Thyroid gland (tissue), 4 donors: ENCODE results near the gene TTC9. TPM values are rescaled to one million over a fixed set of nuclear protein-coding genes. Genes with fewer than 3 reads are reported as not detected.

ENCODE experiments used
- DNase-seq, 2 donors: peaks; one replicate each; pipeline ENCODE4 v3.0.0-alpha.2; 2019
- H3K27ac ChIP-seq, 3 donors: fragments of 200-600 bp; sonication (generic); 1 replicate in 2 of 3; 2 replicates in 1 of 3; pipeline ENCODE4 v1.5.1; 2016 to 2019; ENCODE audit warnings: mild to moderate bottlenecking in 1 of 3, moderate library complexity in 1 of 3
- H3K27me3 ChIP-seq: fragments of 200-600 bp; sonication (generic); one replicate; pipeline ENCODE4 v1.5.1; 2019
- H3K36me3 ChIP-seq, 2 donors: fragments of 200-600 bp; sonication (generic); one replicate each; pipeline ENCODE4 v1.5.1; 2016 to 2019
- H3K4me1 ChIP-seq, 2 donors: fragments of 200-600 bp; sonication (generic); one replicate each; pipeline ENCODE4 v1.5.1; 2017 to 2019
- H3K4me3 ChIP-seq, 3 donors: fragments of 200-600 bp; sonication (generic); replicated peaks in 1 of 3; 1 replicate in 2 of 3; 2 replicates in 1 of 3; pipeline ENCODE4 v1.5.1; 2016; ENCODE audit warnings: mild to moderate bottlenecking in 1 of 3
- H3K9me3 ChIP-seq: fragments of 200-600 bp; sonication (generic); one replicate; pipeline ENCODE4 v1.5.1; 2017
- CTCF ChIP-seq, 6 experiments: fragments of 200-600 bp in 3 of 6; fragments of 450-650 bp in 3 of 6; sonication (generic) in 3 of 6; IDR thresholded peaks; one replicate each; pipeline ENCODE4 v1.5.1; 2016 to 2019; ENCODE audit warnings: antibody characterized with exemption in 6 of 6, mild to moderate bottlenecking in 2 of 6, inconsistent platforms in 1 of 6, moderate library complexity in 1 of 6
- POLR2A ChIP-seq, 2 donors: fragments of 450-650 bp; IDR thresholded peaks; one replicate each; pipeline ENCODE4 v1.6.1; 2017; ENCODE audit warnings: antibody characterized with exemption in 2 of 2, mild to moderate bottlenecking in 2 of 2, moderate library complexity in 1 of 2
- WGBS, 2 donors: methylation state at CpG; one replicate each; pipeline ENCODE4 v1.1.5; 2017; 5-methylcytosine and 5-hydroxymethylcytosine counted together
- intact Hi-C: fragments of 100-400 bp; cut with DNase I; formaldehyde crosslinking; loops from one replicate; pipeline ENCODE4 v1.15.1; 2023
- total RNA-seq, 4 donors: library from RNA; depleted of rRNA; stranded (reverse); fragments of >200 nt; gene quantifications; one replicate each; pipeline ENCODE4 v1.2.3, GENCODE V29; 2016

Gene TTC9
- total RNA-seq, 4 donors from 2014 or later = 5.7 to 9.4 (median 7.2) TPM

- intact Hi-C loops = loop anchor here (10.0 kb wide), 1 partner anchor 98 kb away; no protein-coding TSS in a partner anchor
- WGBS, 2 donors = 41 to 50% methylated on average over 5 of the region's 5 CpGs
- H3K4me1 ChIP-seq = peaks cover 18 to 22% of the 10 kb centered on the region in 2 donors
These were observed 74.8 kb downstream of the TTC9 start for GRCh38 chr14:70716483-70716882.

DNA sequence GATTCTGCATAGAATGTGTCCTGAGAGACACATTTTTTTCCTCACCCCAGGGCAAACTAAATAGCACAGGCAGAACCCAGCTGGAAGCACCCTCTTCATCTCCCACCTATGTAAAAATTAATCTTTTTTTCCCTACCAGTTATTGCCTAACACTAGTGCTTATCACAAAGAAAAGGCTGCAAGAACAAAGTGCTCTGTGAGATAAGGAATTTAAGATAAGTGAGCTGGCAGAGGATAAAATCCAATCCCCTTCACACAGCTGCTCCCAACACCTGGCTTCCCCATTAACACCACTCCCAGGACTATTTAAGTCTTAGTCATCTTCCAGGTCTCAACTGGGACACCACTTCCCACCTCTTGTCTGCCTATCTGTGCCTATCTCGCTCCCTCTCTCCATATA, 75.2 kb downstream of the TTC9 start:
- intact Hi-C loops = loop anchor here (10.0 kb wide), 1 partner anchor 98 kb away; no protein-coding TSS in a partner anchor
- no peak overlapping the region for H3K27ac ChIP-seq
- no peaks in the 10 kb centered on the region for H3K27me3 ChIP-seq
- TF ChIP-seq POLR2A (IDR thresholded peaks at IDR 0.05) (no peak), CTCF (IDR thresholded peaks at IDR 0.05) (no peak)
- no peak for DNase-seq
- peaks cover 17 to 18% of the 10 kb centered on the region in 2 donors for H3K4me1 ChIP-seq
- H3K4me3 ChIP-seq = no peak overlapping the region
- WGBS, 2 donors = 91 to 92% methylated on average over 1 of the region's 1 CpG
- H3K9me3 ChIP-seq = no peaks in the 10 kb centered on the region
- H3K36me3 ChIP-seq = no peaks in the 10 kb centered on the region

More at GRCh38 chr14:70716483-70716882, 74.8 kb downstream of the TTC9 start:
- H3K36me3 ChIP-seq = no peaks in the 10 kb centered on the region
- no peak for DNase-seq
- H3K4me3 ChIP-seq = no peak overlapping the region
- no peaks in the 10 kb centered on the region for H3K27me3 ChIP-seq
- H3K9me3 ChIP-seq = no peaks in the 10 kb centered on the region
- TF ChIP-seq POLR2A (IDR thresholded peaks at IDR 0.05) (no peak), CTCF (IDR thresholded peaks at IDR 0.05) (no peak)
- H3K27ac ChIP-seq = no peak overlapping the region

DNA sequence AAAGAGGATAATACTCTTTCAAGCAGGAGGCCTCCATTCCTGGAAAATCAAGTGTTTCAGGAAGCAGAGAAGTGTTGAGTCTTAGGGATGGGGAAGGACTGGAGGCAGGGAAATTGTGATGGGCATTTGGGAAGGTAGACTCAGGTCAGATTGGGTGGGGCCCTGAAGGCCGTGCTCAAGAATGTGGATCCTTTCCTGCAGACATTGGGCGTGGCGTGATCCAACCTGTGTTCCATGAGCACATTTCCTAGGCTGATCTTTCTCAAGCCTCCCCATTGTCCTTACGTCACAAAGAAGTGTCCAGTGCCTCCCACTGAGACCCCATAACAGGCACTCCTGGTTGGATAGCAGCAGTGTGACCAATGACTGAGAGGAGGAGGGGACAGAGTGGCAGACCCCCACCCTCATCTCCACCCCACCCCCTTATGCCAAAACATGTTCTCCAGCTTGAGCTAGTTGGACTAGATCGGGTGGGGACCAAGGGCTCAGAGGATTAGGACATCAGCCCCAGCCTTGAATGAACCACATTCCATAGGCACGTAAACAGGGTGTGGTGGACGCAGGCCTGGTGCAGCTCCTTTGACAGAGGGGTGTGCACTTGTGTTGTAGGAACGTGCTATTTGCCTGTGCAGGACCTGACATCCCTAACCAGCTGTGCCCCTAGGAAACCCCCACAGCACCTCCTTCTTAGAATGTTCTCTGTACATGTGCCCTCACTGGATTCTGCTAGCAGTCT, 76.8 kb downstream of the TTC9 start:
- Histone ChIP-seq H3K27me3 (no peaks in the 10 kb centered on the region), H3K36me3 (no peaks in the 10 kb centered on the region), H3K27ac (no peak overlapping the region), H3K9me3 (no peaks in the 10 kb centered on the region), H3K4me3 (no peak overlapping the region), H3K4me1 (peaks cover 3 to 4% of the 10 kb centered on the region in 2 donors)
- no peak for TF ChIP-seq CTCF (IDR thresholded peaks at IDR 0.05)
- no peak for TF ChIP-seq POLR2A (IDR thresholded peaks at IDR 0.05)
- DNase-seq = no peak
- intact Hi-C loops = loop anchor here (10.0 kb wide), 1 partner anchor 96 kb away; no protein-coding TSS in a partner anchor
- 85 to 96% methylated on average over 7 to 8 of the region's 8 CpGs for WGBS, 2 donors

DNA sequence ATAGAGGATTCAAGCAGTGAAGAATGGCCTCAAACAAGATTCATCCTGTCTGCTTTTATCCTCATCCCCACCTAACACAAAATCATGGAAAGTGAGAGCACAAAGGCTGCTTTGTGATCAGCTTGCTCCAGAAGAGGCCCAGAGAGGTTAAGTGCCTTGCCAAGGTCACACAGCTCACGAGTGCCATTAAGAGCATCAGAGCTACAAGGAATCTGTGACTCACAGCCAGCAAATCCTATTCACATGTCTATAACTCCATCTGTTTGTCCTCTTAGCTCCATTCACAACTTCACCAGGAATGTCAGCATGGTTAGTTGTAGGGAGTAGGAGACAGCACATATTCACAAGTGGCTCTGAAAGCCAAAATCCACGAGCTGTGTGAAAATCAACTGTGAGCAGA, 79.8 kb downstream of the TTC9 start:
- intact Hi-C loops = no loop called here
- no peak for TF ChIP-seq POLR2A (IDR thresholded peaks at IDR 0.05)
- no peak for TF ChIP-seq CTCF (IDR thresholded peaks at IDR 0.05)
- Histone ChIP-seq H3K36me3 (no peaks in the 10 kb centered on the region), H3K27me3 (no peaks in the 10 kb centered on the region), H3K4me3 (no peak overlapping the region), H3K9me3 (no peaks in the 10 kb centered on the region), H3K27ac (no peak overlapping the region), H3K4me1 (no peaks in the 10 kb centered on the region)
- 86 to 93% methylated on average over 2 of the region's 2 CpGs for WGBS, 2 donors
- DNase-seq = no peak

DNA sequence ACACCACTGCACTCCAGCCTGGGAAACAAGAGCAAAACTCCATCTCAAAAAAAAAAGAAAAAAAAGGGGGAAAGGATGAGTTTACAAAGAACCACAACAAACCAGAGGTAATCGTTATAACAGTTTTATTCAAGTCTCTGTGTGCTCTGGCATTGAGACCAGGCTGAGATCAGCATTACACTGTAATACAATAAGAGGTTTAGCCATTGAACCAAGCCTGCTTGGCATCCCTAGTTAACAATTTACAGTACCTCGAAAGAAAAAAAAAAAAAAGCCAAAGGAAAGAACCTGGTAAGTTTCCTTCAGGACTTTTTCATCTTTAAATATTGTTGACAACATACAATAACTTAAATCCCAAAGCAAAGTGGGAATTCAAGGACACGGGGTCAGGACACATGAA, 80.7 kb downstream of the TTC9 start:
- WGBS, 2 donors = 82 to 85% methylated on average over 3 of the region's 3 CpGs
- Histone ChIP-seq H3K4me3 (no peak overlapping the region), H3K4me1 (no peaks in the 10 kb centered on the region), H3K27me3 (no peaks in the 10 kb centered on the region), H3K36me3 (no peaks in the 10 kb centered on the region), H3K9me3 (no peaks in the 10 kb centered on the region), H3K27ac (no peak overlapping the region)
- intact Hi-C loops = no loop called here
- DNase-seq = no peak
- TF ChIP-seq POLR2A (IDR thresholded peaks at IDR 0.05) = no peak
- no peak for TF ChIP-seq CTCF (IDR thresholded peaks at IDR 0.05)
